HG02678 (cell line): Measurements from ENCODE around the gene FAM221A.
"Not testable (repeated sequence)": the region's sequence is repeated elsewhere in the genome, so short reads cannot be mapped to it uniquely, and the experiment has no call there.

ENCODE experiments used
- ATAC-seq: cut with Tn5 transposase; IDR thresholded peaks from one replicate; pipeline ENCODE4 v1.9.1; 2021; ENCODE audit warnings: mild to moderate bottlenecking, moderate library complexity; ENCODE audit not compliant: unreplicated experiment

FAM221A gene, protein sequence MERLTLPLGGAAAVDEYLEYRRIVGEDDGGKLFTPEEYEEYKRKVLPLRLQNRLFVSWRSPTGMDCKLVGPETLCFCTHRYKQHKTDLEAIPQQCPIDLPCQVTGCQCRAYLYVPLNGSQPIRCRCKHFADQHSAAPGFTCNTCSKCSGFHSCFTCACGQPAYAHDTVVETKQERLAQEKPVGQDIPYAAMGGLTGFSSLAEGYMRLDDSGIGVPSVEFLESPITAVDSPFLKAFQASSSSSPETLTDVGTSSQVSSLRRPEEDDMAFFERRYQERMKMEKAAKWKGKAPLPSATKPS

DNA sequence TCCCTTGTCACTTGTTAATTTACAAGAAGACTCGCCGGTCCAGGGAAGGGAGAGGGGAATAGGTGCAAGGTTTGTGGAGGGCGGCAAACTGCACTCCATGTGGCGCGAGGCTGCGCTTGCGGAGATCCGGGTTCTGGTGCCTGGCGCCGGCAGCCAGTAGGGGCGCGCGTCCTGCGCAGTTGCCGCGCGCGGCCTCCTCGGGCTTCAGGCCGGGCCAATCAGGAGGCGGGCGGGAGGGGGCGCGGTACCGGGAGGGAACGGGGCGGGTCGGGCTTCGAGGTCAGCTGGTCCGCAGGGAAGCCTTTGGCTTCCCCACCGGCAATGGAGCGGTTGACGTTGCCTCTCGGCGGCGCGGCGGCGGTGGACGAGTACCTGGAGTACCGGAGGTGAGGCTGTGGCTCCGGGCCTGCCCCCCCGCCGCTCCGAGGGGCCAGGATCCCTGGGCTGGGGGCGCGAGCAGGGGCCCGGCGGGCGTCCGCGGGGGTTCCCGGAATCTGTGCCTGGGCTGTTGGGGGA, at the start of gene FAM221A:
Gene FAM221A (plus strand): TSS at position 302 of the 516 bp plus-strand sequence. CDS start 20 bp downstream, at position 322.
- peak; percentile 98 for ATAC-seq

- ATAC-seq: no peak
Observed at GRCh38 chr7:23633417-23633816, 46.6 kb upstream of the FAM221A start.

DNA sequence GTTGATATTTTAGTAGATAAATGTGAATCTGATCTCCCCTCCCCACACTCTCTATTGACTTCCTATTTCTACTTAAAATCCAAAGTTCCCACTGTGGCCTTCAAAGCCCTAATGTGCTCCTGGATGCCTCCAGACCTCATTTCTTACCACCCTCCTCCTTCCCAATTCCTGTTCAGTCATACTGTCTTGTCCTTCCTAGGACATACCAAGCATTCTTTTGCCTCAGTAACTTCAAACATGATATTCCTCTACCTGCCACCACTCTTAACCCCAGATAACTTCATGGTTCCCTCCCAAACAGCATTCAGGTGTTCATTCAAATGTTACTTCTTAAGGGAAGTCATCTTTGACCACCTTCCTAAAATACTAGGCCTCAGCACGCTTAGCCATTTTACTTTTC, 34.2 kb upstream of the FAM221A start:
- no peak for ATAC-seq

DNA sequence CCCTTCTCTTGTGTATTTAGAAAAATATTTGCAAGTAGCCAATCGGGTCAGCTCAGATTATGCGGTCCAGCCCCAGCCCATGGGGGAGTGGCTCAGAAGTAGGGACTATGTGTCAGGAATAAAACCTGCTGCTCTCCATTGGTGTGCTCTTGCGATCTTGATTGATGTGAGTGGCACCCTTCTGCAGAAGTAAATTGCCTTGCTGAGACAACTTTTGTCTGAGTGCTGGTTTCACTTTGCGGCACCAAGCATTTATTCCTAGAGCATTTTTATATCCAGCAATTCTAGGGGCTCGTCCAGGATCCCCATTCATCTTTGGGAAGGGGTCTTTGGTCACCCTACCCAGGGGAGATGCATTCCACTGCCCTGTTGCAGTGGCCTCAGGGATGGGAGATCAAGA, 26.1 kb upstream of the FAM221A start:
- no peak for ATAC-seq

- ATAC-seq: no peak
Observed at GRCh38 chr7:23654508-23654907, 25.5 kb upstream of the FAM221A start.

GRCh38 chr7:23655433-23655832, 24.6 kb upstream of the FAM221A start:
- no peak for ATAC-seq

DNA sequence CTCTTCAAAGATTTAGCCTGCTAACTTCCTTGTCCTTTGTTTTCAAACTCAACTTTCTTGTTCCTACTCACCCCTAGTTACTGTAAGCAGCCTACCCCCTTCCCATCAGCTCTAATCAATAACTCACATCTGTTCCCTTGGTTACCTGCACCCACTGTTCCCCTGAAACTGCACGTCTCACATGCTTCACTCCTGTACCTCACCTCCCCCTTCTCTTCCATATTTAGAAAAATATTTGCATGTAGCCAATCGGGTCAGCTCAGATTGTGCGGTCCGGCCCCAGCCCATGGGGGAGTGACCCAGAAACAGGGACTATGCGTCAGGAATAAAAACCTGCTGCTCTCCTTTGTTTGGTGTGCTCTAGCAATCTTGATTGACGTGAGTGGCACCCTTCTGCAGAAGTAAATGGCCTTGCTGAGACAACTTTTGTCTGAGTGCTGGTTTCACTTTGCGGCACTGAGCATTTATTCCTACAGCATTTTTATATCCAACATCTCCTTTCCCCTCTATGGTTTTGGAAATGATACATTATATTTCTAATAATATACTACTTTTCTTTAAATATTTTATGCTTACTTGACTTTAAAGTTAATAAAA, 21.1 kb upstream of the FAM221A start:
- ATAC-seq: no peak

GRCh38 chr7:23661385-23661784, 18.6 kb upstream of the FAM221A start:
- ATAC-seq: no peak

DNA sequence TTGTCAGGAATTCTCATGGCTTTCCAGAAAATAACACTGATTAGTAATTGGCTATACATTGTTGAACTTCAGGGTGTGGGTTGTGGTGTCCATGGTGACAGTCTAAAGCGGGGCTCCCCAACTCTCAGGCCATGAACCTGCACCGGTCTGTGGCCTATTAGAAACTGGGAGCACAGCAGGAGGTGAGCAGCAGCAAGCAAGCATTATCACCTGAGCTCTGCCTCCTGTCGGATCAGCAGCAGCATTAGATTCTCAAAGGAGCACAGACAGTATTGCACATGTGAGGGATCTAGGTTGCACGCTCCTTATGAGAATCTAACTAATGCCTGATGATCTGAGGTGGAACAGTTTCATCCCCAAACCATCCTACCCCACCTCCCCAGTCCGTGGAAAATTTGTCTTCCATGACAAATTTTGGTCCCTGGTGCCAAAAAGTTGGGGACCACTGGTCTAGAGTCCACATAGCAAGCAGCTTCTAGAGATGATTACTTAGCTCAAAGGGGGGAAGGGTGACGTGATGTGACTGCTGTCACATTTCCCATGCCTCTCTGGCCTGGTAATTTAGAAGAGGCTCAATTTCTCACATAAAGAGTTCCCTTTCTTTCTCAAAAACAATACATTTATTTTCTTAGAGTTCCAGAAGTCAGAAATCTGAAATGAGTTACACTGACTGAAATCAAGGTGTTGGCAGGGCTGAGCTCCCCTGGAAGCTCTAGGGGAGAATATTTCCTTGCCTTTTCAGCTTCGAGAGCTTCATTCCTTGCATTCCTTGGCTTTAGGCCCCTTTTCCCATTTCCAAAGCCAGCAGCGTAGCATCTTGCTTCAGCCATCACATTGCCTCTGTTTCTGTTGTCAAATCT, 17.6 kb upstream of the FAM221A start:
- no peak for ATAC-seq

GRCh38 chr7:23662984-23663313, 17.1 kb upstream of the FAM221A start:
- no peak for ATAC-seq

DNA sequence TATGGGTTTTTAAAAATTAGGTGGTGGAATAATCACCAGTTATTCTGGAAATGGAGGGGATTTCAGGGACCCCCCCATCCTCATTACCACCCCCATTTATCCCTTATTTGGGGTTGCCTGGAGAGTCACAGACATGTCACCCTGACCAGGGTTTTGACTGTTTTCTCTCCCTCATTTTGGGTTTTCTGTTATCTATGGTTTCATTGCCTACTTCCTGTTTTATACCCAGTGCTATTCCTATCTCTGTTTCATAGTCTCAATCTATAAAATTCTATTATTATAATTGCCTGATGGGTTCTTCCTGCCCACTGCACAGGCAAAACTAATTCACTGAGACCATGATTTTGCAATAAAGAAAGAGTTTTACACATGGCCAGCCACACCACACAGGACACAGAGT, 15.9 kb upstream of the FAM221A start:
- no peak for ATAC-seq

GRCh38 chr7:23672033-23672432, 8.0 kb upstream of the FAM221A start:
- ATAC-seq: no peak

GRCh38 chr7:23680414-23681405, 711 bp downstream of the FAM221A start:
- ATAC-seq: peak; percentile 37

DNA sequence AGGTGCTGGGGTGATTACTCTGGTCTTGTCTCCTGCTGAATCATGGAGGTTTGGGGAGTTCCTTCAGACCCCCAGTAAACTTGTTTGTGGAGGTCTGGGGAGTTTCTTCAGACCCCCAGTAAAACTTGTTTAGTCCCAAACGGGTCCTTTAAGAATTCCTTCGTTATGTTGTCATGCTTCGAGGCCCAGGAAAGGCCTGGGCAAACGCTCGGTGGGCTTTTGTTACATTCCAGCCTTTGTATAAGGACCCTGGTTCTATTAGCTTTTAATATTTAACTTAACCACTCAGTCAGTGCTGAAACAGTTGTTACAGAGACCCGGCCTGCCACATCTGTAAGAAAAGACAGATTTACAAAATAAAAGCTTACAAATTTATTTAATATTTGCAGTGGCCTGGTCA, 4.0 kb downstream of the FAM221A start:
- ATAC-seq: not testable (repeated sequence)

DNA sequence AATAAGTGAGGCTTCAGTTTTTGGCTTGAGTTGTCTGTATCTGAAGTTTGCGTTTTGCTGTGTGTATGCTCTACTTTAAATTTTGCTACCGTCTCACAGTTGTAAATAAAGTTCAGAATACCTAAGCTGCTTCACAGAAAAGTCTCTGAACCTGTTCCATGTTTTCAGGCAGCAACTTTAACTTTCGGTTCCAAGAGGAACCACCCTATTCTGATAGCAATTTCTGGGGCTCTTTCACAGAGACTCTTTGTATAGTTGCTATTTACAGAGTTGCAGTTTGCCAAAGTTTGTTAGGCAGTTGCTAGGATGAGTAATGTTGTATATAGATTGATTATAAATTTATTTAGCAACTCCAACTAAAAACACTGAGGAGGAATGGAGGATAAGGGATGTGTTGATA, 5.7 kb downstream of the FAM221A start:
- ATAC-seq: no peak

DNA sequence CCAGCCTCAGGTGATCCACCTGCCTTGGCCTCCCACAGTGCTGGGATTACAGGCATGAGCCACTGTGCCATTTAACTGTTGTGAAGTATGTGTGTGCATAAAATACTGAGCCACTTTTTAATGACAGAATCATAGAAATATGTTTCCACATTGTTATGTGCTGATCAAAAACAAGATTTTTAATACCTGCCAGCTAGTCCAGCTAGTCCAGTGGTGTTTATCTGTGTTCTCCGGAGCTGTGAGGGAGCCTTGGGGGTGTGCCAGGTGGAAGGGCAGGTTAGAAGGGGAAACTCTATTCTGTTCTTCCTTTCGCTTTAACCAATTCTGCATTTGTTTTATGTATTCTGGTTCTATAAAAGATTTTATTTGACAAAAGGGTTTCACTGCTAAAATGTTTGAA, 7.0 kb downstream of the FAM221A start:
- ATAC-seq: no peak

DNA sequence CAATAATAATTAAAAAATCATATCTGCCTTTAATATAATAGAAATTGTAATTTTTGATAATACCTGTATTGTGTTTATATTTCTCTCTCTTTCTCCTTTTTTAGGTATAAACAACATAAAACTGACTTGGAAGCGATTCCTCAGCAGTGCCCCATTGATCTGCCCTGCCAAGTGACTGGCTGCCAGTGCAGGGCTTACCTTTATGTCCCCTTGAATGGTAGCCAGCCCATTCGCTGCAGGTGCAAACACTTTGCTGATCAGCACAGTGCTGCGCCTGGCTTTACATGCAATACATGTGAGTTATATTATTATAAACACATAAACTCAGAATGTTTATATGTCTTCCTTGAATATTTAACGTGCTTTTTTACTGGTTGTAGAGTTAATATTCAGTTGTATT, 9.2 kb downstream of the FAM221A start:
- no peak for ATAC-seq

DNA sequence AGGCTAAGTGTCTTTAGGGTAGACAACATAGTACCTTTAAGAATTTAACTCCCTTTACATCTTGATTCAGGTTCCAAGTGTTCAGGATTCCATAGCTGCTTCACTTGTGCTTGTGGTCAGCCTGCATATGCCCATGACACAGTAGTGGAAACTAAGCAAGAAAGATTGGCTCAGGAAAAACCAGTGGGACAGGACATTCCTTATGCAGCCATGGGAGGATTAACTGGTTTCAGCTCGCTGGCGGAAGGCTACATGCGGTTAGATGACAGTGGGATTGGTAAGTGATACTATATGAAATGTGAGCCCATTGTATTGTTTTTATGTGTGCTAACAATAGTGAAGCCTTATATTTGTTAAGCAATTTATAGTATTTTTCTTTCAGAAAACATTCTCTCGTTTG, 11.3 kb downstream of the FAM221A start:
- no peak for ATAC-seq

- no peak for ATAC-seq
Observed at GRCh38 chr7:23693224-23693623, 13.2 kb downstream of the FAM221A start.

- peak; percentile 60 for ATAC-seq
Observed at GRCh38 chr7:23696916-23697441, 17.0 kb downstream of the FAM221A start.
